ENCODE results near the gene EIF4A3. TPM values are rescaled to one million over a fixed set of nuclear protein-coding genes. Genes with fewer than 3 reads are reported as not detected.

EIF4A3 gene
- total RNA-seq, 1 experiment from 2014 or later: 169 TPM

DNA sequence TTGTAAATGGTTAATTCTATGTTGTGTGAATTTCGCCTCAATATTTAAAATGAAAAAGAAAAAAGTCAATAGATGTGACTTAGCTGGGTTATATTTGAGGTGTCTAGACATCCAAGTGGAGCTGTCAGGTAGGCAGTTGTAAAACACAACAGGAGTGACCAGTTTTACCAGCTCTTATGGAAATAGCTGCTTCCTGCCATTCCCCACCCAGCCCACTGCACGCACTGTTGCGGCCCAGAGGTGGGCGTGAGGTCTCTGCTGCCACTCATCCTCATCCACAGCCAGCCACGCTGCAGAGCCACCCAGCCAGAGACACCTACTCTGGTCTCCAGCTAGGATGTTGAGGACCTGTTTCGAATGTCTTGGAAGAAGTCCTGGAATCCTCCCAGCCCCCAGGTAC lies 19.5 kb upstream of the EIF4A3 start:
- H3K27ac ChIP-seq (ENCODE audit: low read length): no peak overlapping the region
- no peaks in the 10 kb centered on the region for H3K4me1 ChIP-seq (ENCODE audit: control insufficient read depth, insufficient read depth, low read length)
- TF ChIP-seq TCF7L2 (IDR thresholded peaks at IDR 0.05; ENCODE audit: low read depth, low read length): no peak
- in situ Hi-C loops (cut with HindIII; ENCODE audit: low pct_unique_long_range_greater_than_20kb, low sequenced_read_pairs): no loop called here
- ChIA-PET CTCF (interaction anchor here (0.6 kb wide), 1 partner anchor 22 kb away, joined by 3 read pairs; no protein-coding TSS in a partner anchor), POLR2A (interaction anchor here (0.6 kb wide), 1 partner anchor 168 kb away, joined by 4 read pairs; no protein-coding TSS in a partner anchor)
- H3K27me3 ChIP-seq (ENCODE audit: control insufficient read depth, insufficient read depth, low read length): no peaks in the 10 kb centered on the region
- intact Hi-C loops (cut with micrococcal nuclease; ENCODE audit: unreplicated experiment): no loop called here
- H3K36me3 ChIP-seq (ENCODE audit: control insufficient read depth, insufficient read depth, low read length): no peaks in the 10 kb centered on the region
- H3K9me3 ChIP-seq (ENCODE audit: control insufficient read depth, insufficient read depth, low read depth, low read length): no peaks in the 10 kb centered on the region
- no peak overlapping the region for H3K4me3 ChIP-seq (ENCODE audit: low read depth in 2 of 2, low read length in 2 of 2)
- ATAC-seq (no peak), DNase-seq (ENCODE audit: low read depth, low spot score) (no peak)
- BruUV-seq (replicated peaks): no TSS peak

DNA sequence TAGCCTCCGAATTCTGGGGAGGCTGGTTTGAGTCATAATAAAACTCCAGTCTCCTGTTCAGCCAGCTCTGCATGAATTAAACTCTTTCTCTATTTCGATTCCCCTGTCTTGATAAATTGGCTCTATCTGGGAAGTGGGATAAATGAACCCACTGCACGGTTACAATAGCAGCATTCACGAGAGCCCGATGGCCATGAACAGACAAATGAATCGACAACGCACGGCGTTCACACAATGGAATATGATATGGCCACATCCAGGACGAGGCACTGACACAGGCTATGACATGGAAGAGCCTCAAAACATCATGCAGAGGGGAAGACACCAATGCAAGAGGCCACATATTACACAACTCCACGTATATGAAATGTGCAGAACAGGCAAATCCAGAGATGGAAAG lies 17.3 kb upstream of the EIF4A3 start:
- CTCF ChIA-PET: interaction anchor here (0.5 kb wide), 1 partner anchor 130 kb away, joined by 4 read pairs; no protein-coding TSS in a partner anchor
- no TSS peak for BruUV-seq (replicated peaks)
- TF ChIP-seq SIN3A (IDR thresholded peaks at IDR 0.05; ENCODE audit: borderline replicate concordance, insufficient read depth, low read depth, low read length) (no peak), POLR2AphosphoS5 (IDR thresholded peaks at IDR 0.05; ENCODE audit: low read depth, low read length) (no peak), TCF7L2 (IDR thresholded peaks at IDR 0.05; ENCODE audit: low read depth, low read length) (no peak)
- TF ChIP-seq, protein P1, sequence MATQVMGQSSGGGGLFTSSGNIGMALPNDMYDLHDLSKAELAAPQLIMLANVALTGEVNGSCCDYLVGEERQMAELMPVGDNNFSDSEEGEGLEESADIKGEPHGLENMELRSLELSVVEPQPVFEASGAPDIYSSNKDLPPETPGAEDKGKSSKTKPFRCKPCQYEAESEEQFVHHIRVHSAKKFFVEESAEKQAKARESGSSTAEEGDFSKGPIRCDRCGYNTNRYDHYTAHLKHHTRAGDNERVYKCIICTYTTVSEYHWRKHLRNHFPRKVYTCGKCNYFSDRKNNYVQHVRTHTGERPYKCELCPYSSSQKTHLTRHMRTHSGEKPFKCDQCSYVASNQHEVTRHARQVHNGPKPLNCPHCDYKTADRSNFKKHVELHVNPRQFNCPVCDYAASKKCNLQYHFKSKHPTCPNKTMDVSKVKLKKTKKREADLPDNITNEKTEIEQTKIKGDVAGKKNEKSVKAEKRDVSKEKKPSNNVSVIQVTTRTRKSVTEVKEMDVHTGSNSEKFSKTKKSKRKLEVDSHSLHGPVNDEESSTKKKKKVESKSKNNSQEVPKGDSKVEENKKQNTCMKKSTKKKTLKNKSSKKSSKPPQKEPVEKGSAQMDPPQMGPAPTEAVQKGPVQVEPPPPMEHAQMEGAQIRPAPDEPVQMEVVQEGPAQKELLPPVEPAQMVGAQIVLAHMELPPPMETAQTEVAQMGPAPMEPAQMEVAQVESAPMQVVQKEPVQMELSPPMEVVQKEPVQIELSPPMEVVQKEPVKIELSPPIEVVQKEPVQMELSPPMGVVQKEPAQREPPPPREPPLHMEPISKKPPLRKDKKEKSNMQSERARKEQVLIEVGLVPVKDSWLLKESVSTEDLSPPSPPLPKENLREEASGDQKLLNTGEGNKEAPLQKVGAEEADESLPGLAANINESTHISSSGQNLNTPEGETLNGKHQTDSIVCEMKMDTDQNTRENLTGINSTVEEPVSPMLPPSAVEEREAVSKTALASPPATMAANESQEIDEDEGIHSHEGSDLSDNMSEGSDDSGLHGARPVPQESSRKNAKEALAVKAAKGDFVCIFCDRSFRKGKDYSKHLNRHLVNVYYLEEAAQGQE (IDR thresholded peaks at IDR 0.05; ENCODE audit: insufficient read depth in 1 of 2, low read depth in 2 of 2, low read length in 1 of 2): no peak
- TF ChIP-seq, protein P2, sequence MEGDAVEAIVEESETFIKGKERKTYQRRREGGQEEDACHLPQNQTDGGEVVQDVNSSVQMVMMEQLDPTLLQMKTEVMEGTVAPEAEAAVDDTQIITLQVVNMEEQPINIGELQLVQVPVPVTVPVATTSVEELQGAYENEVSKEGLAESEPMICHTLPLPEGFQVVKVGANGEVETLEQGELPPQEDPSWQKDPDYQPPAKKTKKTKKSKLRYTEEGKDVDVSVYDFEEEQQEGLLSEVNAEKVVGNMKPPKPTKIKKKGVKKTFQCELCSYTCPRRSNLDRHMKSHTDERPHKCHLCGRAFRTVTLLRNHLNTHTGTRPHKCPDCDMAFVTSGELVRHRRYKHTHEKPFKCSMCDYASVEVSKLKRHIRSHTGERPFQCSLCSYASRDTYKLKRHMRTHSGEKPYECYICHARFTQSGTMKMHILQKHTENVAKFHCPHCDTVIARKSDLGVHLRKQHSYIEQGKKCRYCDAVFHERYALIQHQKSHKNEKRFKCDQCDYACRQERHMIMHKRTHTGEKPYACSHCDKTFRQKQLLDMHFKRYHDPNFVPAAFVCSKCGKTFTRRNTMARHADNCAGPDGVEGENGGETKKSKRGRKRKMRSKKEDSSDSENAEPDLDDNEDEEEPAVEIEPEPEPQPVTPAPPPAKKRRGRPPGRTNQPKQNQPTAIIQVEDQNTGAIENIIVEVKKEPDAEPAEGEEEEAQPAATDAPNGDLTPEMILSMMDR (IDR thresholded peaks at IDR 0.05): no peak
- no peaks in the 10 kb centered on the region for H3K27me3 ChIP-seq (ENCODE audit: control insufficient read depth, insufficient read depth, low read length)
- H3K36me3 ChIP-seq (ENCODE audit: control insufficient read depth, insufficient read depth, low read length): no peaks in the 10 kb centered on the region
- H3K27ac ChIP-seq (ENCODE audit: low read length): no peak overlapping the region
- ATAC-seq (no peak), DNase-seq (ENCODE audit: low read depth, low spot score) (no peak)
- intact Hi-C loops (cut with micrococcal nuclease; ENCODE audit: unreplicated experiment) (no loop called here), in situ Hi-C loops (cut with HindIII; ENCODE audit: low pct_unique_long_range_greater_than_20kb, low sequenced_read_pairs) (no loop called here)
- POLR2A ChIA-PET: interaction anchor here (0.6 kb wide), 1 partner anchor 12 kb away, joined by 3 read pairs; no protein-coding TSS in a partner anchor
- H3K9me3 ChIP-seq (ENCODE audit: control insufficient read depth, insufficient read depth, low read depth, low read length): no peaks in the 10 kb centered on the region
- H3K4me1 ChIP-seq (ENCODE audit: control insufficient read depth, insufficient read depth, low read length): no peaks in the 10 kb centered on the region
- no peak overlapping the region for H3K4me3 ChIP-seq (ENCODE audit: low read depth in 2 of 2, low read length in 2 of 2)

- DNase-seq (ENCODE audit: low read depth, low spot score): no peak
- no peak overlapping the region for H3K27ac ChIP-seq (ENCODE audit: low read length)
- BruUV-seq (replicated peaks): no TSS peak
- H3K27me3 ChIP-seq (ENCODE audit: control insufficient read depth, insufficient read depth, low read length): no peaks in the 10 kb centered on the region
- H3K9me3 ChIP-seq (ENCODE audit: control insufficient read depth, insufficient read depth, low read depth, low read length): no peaks in the 10 kb centered on the region
- CTCF ChIA-PET: no interaction called here
- H3K36me3 ChIP-seq (ENCODE audit: control insufficient read depth, insufficient read depth, low read length): no peaks in the 10 kb centered on the region
- intact Hi-C loops (cut with micrococcal nuclease; ENCODE audit: unreplicated experiment) (no loop called here), in situ Hi-C loops (cut with HindIII; ENCODE audit: low pct_unique_long_range_greater_than_20kb, low sequenced_read_pairs) (no loop called here)
- no peak overlapping the region for H3K4me3 ChIP-seq (ENCODE audit: low read depth in 2 of 2, low read length in 2 of 2)
- ATAC-seq: no peak
- TF ChIP-seq TCF7L2 (IDR thresholded peaks at IDR 0.05; ENCODE audit: low read depth, low read length): no peak
- TF ChIP-seq SIN3A (IDR thresholded peaks at IDR 0.05; ENCODE audit: borderline replicate concordance, insufficient read depth, low read depth, low read length): no peak
- TF ChIP-seq, protein P1 (IDR thresholded peaks at IDR 0.05; ENCODE audit: insufficient read depth in 1 of 2, low read depth in 2 of 2, low read length in 1 of 2): no peak
- TF ChIP-seq, protein P2 (IDR thresholded peaks at IDR 0.05): no peak
- no peak for TF ChIP-seq POLR2AphosphoS5 (IDR thresholded peaks at IDR 0.05; ENCODE audit: low read depth, low read length)
- no peaks in the 10 kb centered on the region for H3K4me1 ChIP-seq (ENCODE audit: control insufficient read depth, insufficient read depth, low read length)
- POLR2A ChIA-PET: no interaction called here
Observed at GRCh38 chr17:80163336-80163735, 16.4 kb upstream of the EIF4A3 start.

Data from Panc1 (cell line).